NB4 (cell line): ENCODE data around the gene ADGRL3.

ENCODE experiments used
- CTCF ChIP-seq: IDR thresholded peaks from one replicate; pipeline ENCODE4 v1.5.1; 2012; ENCODE audit warnings: low read depth, low read length
- MAX ChIP-seq: IDR thresholded peaks from 2 replicates; pipeline ENCODE4 v1.6.1; 2011; ENCODE audit warnings: low read depth, low read length
- MYC ChIP-seq: IDR thresholded peaks from 2 replicates; pipeline ENCODE4 v1.6.1; 2011; ENCODE audit warnings: low read depth, low read length
- POLR2A ChIP-seq: IDR thresholded peaks from 2 replicates; pipeline ENCODE4 v1.6.1; 2011; ENCODE audit warnings: mild to moderate bottlenecking; ENCODE audit not compliant: insufficient read length; ENCODE audit errors: extremely low read depth

- TF ChIP-seq CTCF: no peak
- no peak for TF ChIP-seq MYC
- TF ChIP-seq POLR2A: no peak
- no peak for TF ChIP-seq MAX
Measured at GRCh38 chr4:61500883-61501282, 300.8 kb downstream of the ADGRL3 start.
